ENCODE measurements around the gene PCDHGA12. TPM values are rescaled to one million over a fixed set of nuclear protein-coding genes. Genes with fewer than 3 reads are reported as not detected.
"Not testable (repeated sequence)": the region's sequence is repeated elsewhere in the genome, so short reads cannot be mapped to it uniquely, and the experiment has no call there.

Gene PCDHGA12
- polyA plus RNA-seq, 1 donor = 1.7 TPM

- not testable (repeated sequence) for DNase-seq (ENCODE audit: low read depth)
Measured at GRCh38 chr5:141407790-141408505, 22.4 kb upstream of the PCDHGA12 start, which contains the start of gene PCDHGB6. Gene PCDHGB6, plus strand, starts transcription at chr5:141408021. Its CDS starts 182 bp downstream, at chr5:141408203.

- no peak for DNase-seq (ENCODE audit: low read depth)
Measured at GRCh38 chr5:141409598-141410306, 20.6 kb upstream of the PCDHGA12 start.

GRCh38 chr5:141411575-141411974 is 18.7 kb upstream of the PCDHGA12 start:
- no peak for DNase-seq (ENCODE audit: low read depth)

- no peak for DNase-seq (ENCODE audit: low read depth)
Measured at GRCh38 chr5:141412854-141413539, 17.3 kb upstream of the PCDHGA12 start, which contains the start of gene PCDHGA10. Gene PCDHGA10, plus strand, starts transcription at chr5:141412987. Its CDS starts 189 bp downstream, at chr5:141413176.

- DNase-seq (ENCODE audit: low read depth) = no peak
Measured at GRCh38 chr5:141413540-141414069, 16.7 kb upstream of the PCDHGA12 start.

- DNase-seq (ENCODE audit: low read depth) = not testable (repeated sequence)
Measured at GRCh38 chr5:141414548-141415274, 15.6 kb upstream of the PCDHGA12 start.

- DNase-seq (ENCODE audit: low read depth) = not testable (repeated sequence)
Measured at GRCh38 chr5:141415275-141415618, 15.1 kb upstream of the PCDHGA12 start.

- DNase-seq (ENCODE audit: low read depth) = not testable (repeated sequence)
Measured at GRCh38 chr5:141417494-141418172, 12.7 kb upstream of the PCDHGA12 start, which contains the start of gene PCDHGB7. Gene PCDHGB7, plus strand, starts transcription at chr5:141417677. Its CDS starts 183 bp downstream, at chr5:141417860.

GRCh38 chr5:141419074-141419880 is 11.0 kb upstream of the PCDHGA12 start:
- DNase-seq (ENCODE audit: low read depth) = no peak

- no peak for DNase-seq (ENCODE audit: low read depth)
Measured at GRCh38 chr5:141420855-141421488, 9.3 kb upstream of the PCDHGA12 start, which contains the start of gene PCDHGA11. Gene PCDHGA11, plus strand, starts transcription at chr5:141421051. Its CDS starts 177 bp downstream, at chr5:141421228.

- no peak for DNase-seq (ENCODE audit: low read depth)
Measured at GRCh38 chr5:141421489-141421855, 8.8 kb upstream of the PCDHGA12 start.

- no peak for DNase-seq (ENCODE audit: low read depth)
Measured at GRCh38 chr5:141422742-141423291, 7.5 kb upstream of the PCDHGA12 start.

- no peak for DNase-seq (ENCODE audit: low read depth)
Measured at GRCh38 chr5:141427783-141428426, 2.4 kb upstream of the PCDHGA12 start.

- DNase-seq (ENCODE audit: low read depth) = no peak
Measured at GRCh38 chr5:141431286-141431685, 979 bp downstream of the PCDHGA12 start.

- DNase-seq (ENCODE audit: low read depth) = not testable (repeated sequence)
Measured at GRCh38 chr5:141432308-141432707, 2.0 kb downstream of the PCDHGA12 start.

- not testable (repeated sequence) for DNase-seq (ENCODE audit: low read depth)
Measured at GRCh38 chr5:141432726-141433125, 2.4 kb downstream of the PCDHGA12 start.

- DNase-seq (ENCODE audit: low read depth) = no peak
Measured at GRCh38 chr5:141434006-141434405, 3.7 kb downstream of the PCDHGA12 start.

- DNase-seq (ENCODE audit: low read depth) = no peak
Measured at GRCh38 chr5:141437221-141437620, 6.9 kb downstream of the PCDHGA12 start.
